ENCODE measurements around the gene AP3D1. TPM values are rescaled to one million over a fixed set of nuclear protein-coding genes. Genes with fewer than 3 reads are reported as not detected.
A peak's percentile ranks its signal among the peaks of the same experiment; 100 is the strongest.

Gene AP3D1
- total RNA-seq, 2 donors from 2014 or later = 81.4 to 116 TPM

GRCh38 chr19:2054763-2055162, 96.6 kb downstream of the AP3D1 start:
- H3K4me3 ChIP-seq = no peak overlapping the region
- no peaks in the 10 kb centered on the region for H3K36me3 ChIP-seq
- peaks cover 16 to 39% of the 10 kb centered on the region in 2 donors for H3K4me1 ChIP-seq (ENCODE audit: control insufficient read depth in 1 of 2, low read depth in 2 of 2)
- TF ChIP-seq, protein P1, sequence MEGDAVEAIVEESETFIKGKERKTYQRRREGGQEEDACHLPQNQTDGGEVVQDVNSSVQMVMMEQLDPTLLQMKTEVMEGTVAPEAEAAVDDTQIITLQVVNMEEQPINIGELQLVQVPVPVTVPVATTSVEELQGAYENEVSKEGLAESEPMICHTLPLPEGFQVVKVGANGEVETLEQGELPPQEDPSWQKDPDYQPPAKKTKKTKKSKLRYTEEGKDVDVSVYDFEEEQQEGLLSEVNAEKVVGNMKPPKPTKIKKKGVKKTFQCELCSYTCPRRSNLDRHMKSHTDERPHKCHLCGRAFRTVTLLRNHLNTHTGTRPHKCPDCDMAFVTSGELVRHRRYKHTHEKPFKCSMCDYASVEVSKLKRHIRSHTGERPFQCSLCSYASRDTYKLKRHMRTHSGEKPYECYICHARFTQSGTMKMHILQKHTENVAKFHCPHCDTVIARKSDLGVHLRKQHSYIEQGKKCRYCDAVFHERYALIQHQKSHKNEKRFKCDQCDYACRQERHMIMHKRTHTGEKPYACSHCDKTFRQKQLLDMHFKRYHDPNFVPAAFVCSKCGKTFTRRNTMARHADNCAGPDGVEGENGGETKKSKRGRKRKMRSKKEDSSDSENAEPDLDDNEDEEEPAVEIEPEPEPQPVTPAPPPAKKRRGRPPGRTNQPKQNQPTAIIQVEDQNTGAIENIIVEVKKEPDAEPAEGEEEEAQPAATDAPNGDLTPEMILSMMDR (IDR thresholded peaks at IDR 0.05) = no peak
- H3K27me3 ChIP-seq (replicated peaks; ENCODE audit: insufficient read depth) = no peaks in the 10 kb centered on the region
- ATAC-seq (ENCODE audit: insufficient number of reproducible peaks, low FRiP score, low read depth) (no peak), DNase-seq (ENCODE audit: low spot score) (no peak)
- H3K9me3 ChIP-seq = no peaks in the 10 kb centered on the region
- H3K27ac ChIP-seq = no peak overlapping the region

- Histone ChIP-seq H3K4me3 (no peak overlapping the region), H3K4me1 (ENCODE audit: control insufficient read depth in 1 of 2, low read depth in 2 of 2) (peaks cover 15 to 39% of the 10 kb centered on the region in 2 donors), H3K27me3 (replicated peaks; ENCODE audit: insufficient read depth) (no peaks in the 10 kb centered on the region), H3K27ac (no peak overlapping the region), H3K9me3 (no peaks in the 10 kb centered on the region), H3K36me3 (no peaks in the 10 kb centered on the region)
- no peak for ATAC-seq (ENCODE audit: insufficient number of reproducible peaks, low FRiP score, low read depth)
- TF ChIP-seq, protein P1 (IDR thresholded peaks at IDR 0.05) = no peak
- DNase-seq (ENCODE audit: low spot score) = no peak
Observed at GRCh38 chr19:2053601-2054389, 97.6 kb downstream of the AP3D1 start.

DNA sequence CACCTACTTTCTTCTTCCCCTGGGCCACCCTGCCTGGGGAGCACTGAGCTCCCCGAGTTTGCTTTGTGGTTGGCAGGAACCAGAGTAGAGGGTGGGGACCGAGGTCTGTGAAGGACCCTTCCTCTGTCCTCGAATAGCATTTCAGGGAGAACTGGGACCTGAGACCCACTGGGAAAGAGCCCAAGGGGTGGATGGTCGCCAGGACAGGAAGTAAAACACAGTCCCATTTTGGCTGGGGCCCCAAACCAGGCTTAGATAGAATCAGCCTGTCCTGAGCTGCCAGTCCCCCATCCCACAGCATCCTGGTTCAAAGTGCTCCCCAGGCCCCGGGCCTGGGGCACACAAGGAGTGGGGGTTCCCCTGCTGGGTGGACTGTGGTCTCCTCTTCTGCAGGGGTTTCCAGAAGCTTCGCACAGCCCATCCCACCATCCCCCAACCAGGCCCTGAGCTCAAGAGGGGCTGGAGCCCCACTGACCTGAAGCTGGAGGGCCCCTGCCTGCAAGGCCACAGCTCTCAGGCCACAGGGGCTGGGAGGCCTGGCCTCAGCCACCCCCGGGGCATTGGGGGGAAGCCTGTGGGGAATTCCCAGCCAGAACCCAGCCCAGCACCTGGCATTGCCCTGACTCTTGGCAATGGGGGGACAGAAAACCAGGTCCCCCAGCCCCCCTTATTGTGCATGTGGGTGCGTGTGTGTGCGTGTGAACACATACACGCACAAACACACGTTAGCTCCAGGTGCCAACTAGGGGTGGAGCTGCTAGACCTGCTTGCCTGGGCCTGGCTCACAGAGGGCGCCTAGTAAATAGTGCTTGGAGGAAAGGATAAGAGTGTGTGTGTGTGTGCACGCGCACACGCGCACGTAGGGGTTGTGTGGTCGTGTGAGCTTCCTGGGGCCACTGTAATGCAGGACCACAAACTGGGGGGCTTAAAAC, 99.3 kb downstream of the AP3D1 start:
- no peaks in the 10 kb centered on the region for H3K27me3 ChIP-seq (replicated peaks; ENCODE audit: insufficient read depth)
- no peaks in the 10 kb centered on the region for H3K36me3 ChIP-seq
- TF ChIP-seq, protein P1 (IDR thresholded peaks at IDR 0.05) = no peak
- H3K27ac ChIP-seq = peak overlapping the region; percentile 68 to 93
- peaks cover 33 to 51% of the 10 kb centered on the region in 2 donors for H3K4me1 ChIP-seq (ENCODE audit: control insufficient read depth in 1 of 2, low read depth in 2 of 2)
- H3K9me3 ChIP-seq = no peaks in the 10 kb centered on the region
- no peak for ATAC-seq (ENCODE audit: insufficient number of reproducible peaks, low FRiP score, low read depth)
- no peak for DNase-seq (ENCODE audit: low spot score)
- peak overlapping the region; percentile 96 for H3K4me3 ChIP-seq

GRCh38 chr19:2050991-2051772, 100.2 kb downstream of the AP3D1 start, which contains the start of gene MKNK2:
TSS of gene MKNK2 (minus strand) at chr19:2051244. CDS start at chr19:2050851, 393 bp downstream.
- TF ChIP-seq, protein P1 (IDR thresholded peaks at IDR 0.05) = peak; percentile 30
- H3K4me3 ChIP-seq = peak within 1 kb of the TSS; percentile 96
- ATAC-seq (ENCODE audit: insufficient number of reproducible peaks, low FRiP score, low read depth) (peak; percentile 74), DNase-seq (ENCODE audit: low spot score) (peak; percentile 58)
- H3K27ac ChIP-seq = peak within 1 kb of the TSS; percentile 89 to 93
- no peaks in the 10 kb centered on the region for H3K9me3 ChIP-seq
- H3K4me1 ChIP-seq (ENCODE audit: control insufficient read depth in 1 of 2, low read depth in 2 of 2) = peaks cover 32 to 57% of the 10 kb centered on the region in 2 donors
- H3K27me3 ChIP-seq (replicated peaks; ENCODE audit: insufficient read depth) = no peaks in the 10 kb centered on the region
- peaks cover 6% of the 10 kb centered on the region for H3K36me3 ChIP-seq

Other genes with a start within 250 kb of the AP3D1 start
- gene ADAT3, start 246.2 kb downstream of the AP3D1 start, total RNA-seq = 1 to 10 TPM; 3.9 to 8.4 TPM
- 10 to 100 TPM; 44.1 to 73.7 TPM for gene SCAMP4, start 246.2 kb downstream of the AP3D1 start, total RNA-seq
- 10 to 100 TPM; 55.5 to 92.4 TPM for gene CSNK1G2, start 210.4 kb downstream of the AP3D1 start, total RNA-seq
- gene BTBD2, start 135.9 kb downstream of the AP3D1 start, total RNA-seq = 100 to 1,000 TPM in 1 of 2 donors, 10 to 100 TPM in 1; 43.2 to 107 TPM
- gene MKNK2, start 100.3 kb downstream of the AP3D1 start, total RNA-seq = 10 to 100 TPM; 69.7 to 96.3 TPM
- 10 to 100 TPM; 37.8 to 50.9 TPM for gene MOB3A, start 55.2 kb downstream of the AP3D1 start, total RNA-seq
- 1 to 10 TPM; 3.1 to 6.1 TPM for gene IZUMO4, start 54.7 kb downstream of the AP3D1 start, total RNA-seq
- gene DOT1L, start 12.4 kb upstream of the AP3D1 start, total RNA-seq = 10 to 100 TPM; 12.3 to 33.4 TPM
- gene PLEKHJ1, start 84.8 kb upstream of the AP3D1 start, total RNA-seq = 10 to 100 TPM; 26.3 to 46.2 TPM
- 10 to 100 TPM; 23.8 to 43.7 TPM for gene SF3A2, start 85.3 kb upstream of the AP3D1 start, total RNA-seq
- under 1 TPM; 0.92 to 0.95 TPM for gene AMH, start 97.8 kb upstream of the AP3D1 start, total RNA-seq
- gene JSRP1, start 104.9 kb upstream of the AP3D1 start, total RNA-seq = not detected
- 1 to 10 TPM; 1.2 to 3.0 TPM for gene PEAK3, start 130.6 kb upstream of the AP3D1 start, total RNA-seq
- under 1 TPM in 1 of 2 donors, not detected in 1; 0.27 TPM for gene LINGO3, start 156.6 kb upstream of the AP3D1 start, total RNA-seq
- 10 to 100 TPM; 35.5 to 38.8 TPM for gene LSM7, start 177.0 kb upstream of the AP3D1 start, total RNA-seq
- gene SPPL2B, start 177.1 kb upstream of the AP3D1 start, total RNA-seq = 10 to 100 TPM; 55.8 to 60.0 TPM
- gene TMPRSS9, start 208.7 kb upstream of the AP3D1 start, total RNA-seq = under 1 TPM; 0.42 to 0.54 TPM